Measurements from ENCODE around the gene AZU1. TPM values are rescaled to one million over a fixed set of nuclear protein-coding genes. Genes with fewer than 3 reads are reported as not detected.
A peak's percentile ranks its signal among the peaks of the same experiment; 100 is the strongest.

The AZU1 gene
- total RNA-seq, 1 experiment from 2014 or later: not detected

DNA sequence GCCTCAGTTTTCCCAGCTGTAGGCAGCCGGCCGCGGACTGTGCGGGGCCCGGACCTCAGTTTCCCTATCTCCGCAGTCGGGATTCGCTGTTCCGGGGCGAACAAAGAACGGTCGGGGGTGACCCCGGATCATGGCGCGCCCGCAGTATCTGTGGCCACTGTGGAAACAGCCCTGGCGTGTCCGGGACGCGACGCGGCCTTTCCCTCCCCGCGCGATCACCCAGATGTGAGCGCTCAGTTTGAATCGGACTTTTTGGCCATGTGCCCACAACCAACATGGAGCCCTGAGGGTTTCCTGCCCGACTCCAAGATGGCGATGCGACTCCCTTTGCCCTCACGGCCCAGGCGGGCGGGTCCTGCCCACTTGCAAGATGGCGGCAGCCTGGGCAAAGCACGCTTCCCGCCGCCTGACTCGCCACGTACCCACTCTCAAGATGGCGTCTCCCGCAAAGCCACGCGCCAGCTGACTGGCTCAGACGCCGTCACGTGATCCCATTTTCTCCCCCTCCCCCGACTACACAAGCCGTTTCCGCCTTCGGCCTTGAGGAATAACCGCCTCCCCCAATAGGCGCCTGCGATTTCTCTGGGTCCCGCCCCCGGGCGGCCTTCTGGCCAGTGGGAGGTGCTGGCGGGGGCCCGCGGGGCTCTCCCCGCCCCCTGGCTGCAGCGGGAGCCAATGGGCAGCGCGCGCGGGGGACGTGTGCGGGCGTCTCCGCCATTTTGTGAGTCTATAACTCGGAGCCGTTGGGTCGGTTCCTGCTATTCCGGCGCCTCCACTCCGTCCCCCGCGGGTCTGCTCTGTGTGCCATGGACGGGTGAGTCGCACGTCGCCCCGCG lies 30.7 kb upstream of the AZU1 start, which contains the start of gene PTBP1:
TSS of gene PTBP1 (plus strand) at position 761 of the 836 bp plus-strand sequence. CDS start at position 807, 46 bp downstream.
- TF ChIP-seq SP1 (IDR thresholded peaks at IDR 0.05; ENCODE audit: low read depth): peak; percentile 96
- no peak; the same call in 1 of the 2 replicates for TF ChIP-seq ELF1 (IDR thresholded peaks at IDR 0.05; ENCODE audit: borderline replicate concordance, low read depth)
- peak; percentile 97 for TF ChIP-seq EGR1 (IDR thresholded peaks at IDR 0.05; ENCODE audit: low read depth)
- no peak for TF ChIP-seq EZH2 (IDR thresholded peaks at IDR 0.05)
- TF ChIP-seq SRF (IDR thresholded peaks at IDR 0.05; ENCODE audit: low read depth): no peak
- TF ChIP-seq YY1 (IDR thresholded peaks at IDR 0.05; ENCODE audit: extremely low read depth, insufficient replicate concordance, low read depth, low read length): peak; percentile 99
- peak; percentile 92 for TF ChIP-seq POLR2AphosphoS5 (IDR thresholded peaks at IDR 0.05; ENCODE audit: low read depth, low read length)
- no peak for TF ChIP-seq JUND (IDR thresholded peaks at IDR 0.05)
- TF ChIP-seq ZBTB33 (IDR thresholded peaks at IDR 0.05; ENCODE audit: extremely low read depth, insufficient replicate concordance, low read length): no peak
- TF ChIP-seq SIN3A (IDR thresholded peaks at IDR 0.05; ENCODE audit: low read depth): peak; percentile 40; the same call in 1 of the 2 replicates
- peak; percentile 43 for TF ChIP-seq TCF7L2 (IDR thresholded peaks at IDR 0.05; ENCODE audit: borderline replicate concordance, extremely low read depth, insufficient read depth, insufficient read length)
- peak; percentile 61 for TF ChIP-seq POLR2A (IDR thresholded peaks at IDR 0.05; ENCODE audit: borderline replicate concordance, extremely low read depth, insufficient read depth, insufficient read length)
- peak in 1 of 3 experiments; percentile 16; a peak in 1 of 6 replicates for TF ChIP-seq CTCF (IDR thresholded peaks at IDR 0.05 in 2 of 3, conservative IDR thresholded peaks at IDR 0.05 in 1 of 3; ENCODE audit: borderline replicate concordance in 1 of 3, insufficient read depth in 1 of 3, low read depth in 2 of 3, low read length in 2 of 3)
- TF ChIP-seq, protein P1, sequence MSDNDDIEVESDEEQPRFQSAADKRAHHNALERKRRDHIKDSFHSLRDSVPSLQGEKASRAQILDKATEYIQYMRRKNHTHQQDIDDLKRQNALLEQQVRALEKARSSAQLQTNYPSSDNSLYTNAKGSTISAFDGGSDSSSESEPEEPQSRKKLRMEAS (IDR thresholded peaks at IDR 0.05): peak; percentile 97
- Histone ChIP-seq H2AFZ (ENCODE audit: low read depth, low read length, poor library complexity, severe bottlenecking) (peak within 1 kb of the TSS; percentile 68), H4K20me1 (ENCODE audit: insufficient read depth) (peaks cover 33% of the 10 kb centered on the region; the same call in 1 of the 2 replicates), H3K9me2 (ENCODE audit: insufficient read depth) (no peaks in the 10 kb centered on the region), H3K27me3 (ENCODE audit: insufficient read depth, low read length) (no peaks in the 10 kb centered on the region), H3K9me3 (ENCODE audit: control insufficient read depth in 1 of 2, insufficient read depth in 1 of 2, low read depth in 1 of 2, low read length in 2 of 2) (no peaks in the 10 kb centered on the region), H3K9ac (ENCODE audit: low read length) (peak within 1 kb of the TSS; percentile 92), H3K4me1 (ENCODE audit: control insufficient read depth in 1 of 2, insufficient read depth in 2 of 2, low read length in 2 of 2) (peaks cover 17 to 36% of the 10 kb centered on the region in 2 experiments), H3K4me3 (replicated peaks in 1 of 2; ENCODE audit: low read depth in 1 of 2, low read length in 2 of 2) (peak within 1 kb of the TSS; percentile 83 to 88), H3K4me2 (ENCODE audit: low read length) (peak within 1 kb of the TSS; percentile 95), H3K27ac (ENCODE audit: low read depth, low read length) (peak within 1 kb of the TSS; percentile 96), H3K79me2 (ENCODE audit: insufficient read depth, low read length) (peaks cover 41% of the 10 kb centered on the region), H3K36me3 (ENCODE audit: control insufficient read depth in 1 of 2, insufficient read depth in 2 of 2, low read length in 2 of 2) (peaks cover 14 to 36% of the 10 kb centered on the region in 2 experiments; a peak in 3 of 4 replicates)
- peak; percentile 86 for ATAC-seq
- intact Hi-C loops (cut with micrococcal nuclease): loop anchor here (1.0 to 10.0 kb wide), 3 partner anchors 134 to 448 kb away; partner anchors contain the start of genes ATP5F1D, MIDN, RNF126 and RNU6-2
- BruUV-seq (replicated peaks): no TSS peak
- CTCF ChIA-PET: no interaction called here
- POLR2A ChIA-PET: interaction anchor here (0.6 to 1.3 kb wide), 6 partner anchors 12 to 180 kb away, joined by 3 to 5 read pairs (median 4); no protein-coding TSS in a partner anchor
- DNase-seq (ENCODE audit: low read depth, low spot score): peak; percentile 100
- RAD21 ChIA-PET (ENCODE audit: low non-redundant PET in 1 of 2, low total read pairs in 2 of 2, uncharacterized antibody in 2 of 2, unreplicated experiment in 2 of 2): no interaction called here

Measured in HCT116 (cell line).